HG03097 (cell line): Measurements from ENCODE around the gene WDFY4.

Experiments
- ATAC-seq: cut with Tn5 transposase; IDR thresholded peaks from one replicate; pipeline ENCODE4 v1.9.1; 2021; ENCODE audit not compliant: unreplicated experiment, low FRiP score

The WDFY4 gene

GRCh38 chr10:48704156-48704555 lies 19.5 kb downstream of the WDFY4 start:
- ATAC-seq: no peak

- ATAC-seq: no peak
Observed at GRCh38 chr10:48705401-48705938, 20.8 kb downstream of the WDFY4 start.

- no peak for ATAC-seq
Observed at GRCh38 chr10:48707472-48707871, 22.8 kb downstream of the WDFY4 start.

GRCh38 chr10:48708144-48708543 lies 23.5 kb downstream of the WDFY4 start:
- no peak for ATAC-seq

- no peak for ATAC-seq
Observed at GRCh38 chr10:48710647-48711275, 26.1 kb downstream of the WDFY4 start.

- no peak for ATAC-seq
Observed at GRCh38 chr10:48711830-48712229, 27.2 kb downstream of the WDFY4 start.

- ATAC-seq: no peak
Observed at GRCh38 chr10:48714088-48714487, 29.4 kb downstream of the WDFY4 start.

- ATAC-seq: no peak
Observed at GRCh38 chr10:48716416-48716815, 31.7 kb downstream of the WDFY4 start.

GRCh38 chr10:48720611-48721010 lies 35.9 kb downstream of the WDFY4 start:
- no peak for ATAC-seq

- no peak for ATAC-seq
Observed at GRCh38 chr10:48722153-48723145, 37.8 kb downstream of the WDFY4 start.

- no peak for ATAC-seq
Observed at GRCh38 chr10:48724127-48724526, 39.5 kb downstream of the WDFY4 start.

- ATAC-seq: no peak
Observed at GRCh38 chr10:48725708-48726107, 41.0 kb downstream of the WDFY4 start.

GRCh38 chr10:48727866-48728265 lies 43.2 kb downstream of the WDFY4 start:
- ATAC-seq: no peak

- no peak for ATAC-seq
Observed at GRCh38 chr10:48729222-48729621, 44.5 kb downstream of the WDFY4 start.

GRCh38 chr10:48729941-48730457 lies 45.3 kb downstream of the WDFY4 start:
- ATAC-seq: no peak

- no peak for ATAC-seq
Observed at GRCh38 chr10:48731141-48731540, 46.5 kb downstream of the WDFY4 start.

- no peak for ATAC-seq
Observed at GRCh38 chr10:48731654-48732053, 47.0 kb downstream of the WDFY4 start.

- ATAC-seq: no peak
Observed at GRCh38 chr10:48733329-48733728, 48.7 kb downstream of the WDFY4 start.

GRCh38 chr10:48735836-48736390 lies 51.2 kb downstream of the WDFY4 start:
- no peak for ATAC-seq

- ATAC-seq: no peak
Observed at GRCh38 chr10:48736596-48736995, 51.9 kb downstream of the WDFY4 start.

GRCh38 chr10:48737886-48738285 lies 53.2 kb downstream of the WDFY4 start:
- ATAC-seq: no peak
